Fibroblast of the aortic adventitia (primary cell): ENCODE results near the gene RNF144A. TPM values are rescaled to one million over a fixed set of nuclear protein-coding genes. Genes with fewer than 3 reads are reported as not detected.
A peak's percentile ranks its signal among the peaks of the same experiment; 100 is the strongest.

Source experiments
- DNase-seq: peaks from one replicate; pipeline ENCODE4 v3.0.0-alpha.2; 2010; ENCODE audit warnings: low read depth
- H3K4me3 ChIP-seq: 2 replicates; pipeline ENCODE4 v1.5.1; 2011; ENCODE audit warnings: low read depth, mild to moderate bottlenecking, control low read depth, low read length, moderate library complexity
- CTCF ChIP-seq: IDR thresholded peaks from 2 replicates; pipeline ENCODE4 v1.5.1; 2011; ENCODE audit warnings: mild to moderate bottlenecking, low read length, control low read depth, inconsistent platforms; ENCODE audit not compliant: insufficient read depth
- total RNA-seq: library from RNA; depleted of rRNA; stranded (reverse); fragments of >200 nt; gene quantifications from 2 replicates; pipeline ENCODE4 v1.2.3, GENCODE V29; 2012; ENCODE audit warnings: low replicate concordance

RNF144A gene
- total RNA-seq, 1 donor: 10.8 TPM

DNA sequence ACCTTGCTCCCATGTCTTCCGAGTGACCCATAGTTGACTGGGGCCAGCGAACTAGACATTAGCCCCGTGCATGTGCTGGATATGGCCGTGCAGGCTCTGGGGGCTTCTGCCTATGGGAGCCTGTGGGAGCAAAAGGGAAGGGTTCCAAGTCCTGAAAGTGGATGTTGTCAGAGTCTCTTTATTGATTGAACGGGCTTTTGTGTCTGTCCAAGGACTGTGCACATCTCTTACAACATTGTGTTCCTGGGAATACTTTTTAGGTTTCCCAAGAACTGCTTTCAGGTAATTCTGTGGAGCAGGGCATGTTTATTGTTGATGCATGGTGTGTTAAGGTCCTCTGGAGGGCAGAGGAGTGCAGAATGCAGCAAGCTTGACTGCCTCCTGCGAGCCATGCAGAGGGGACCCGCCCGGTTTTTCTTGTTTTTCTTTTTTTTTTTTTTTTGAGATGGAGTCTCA, 5.0 kb downstream of the RNF144A start:
- H3K4me3 ChIP-seq: no peak overlapping the region
- no peak for TF ChIP-seq CTCF
- DNase-seq: no peak

DNA sequence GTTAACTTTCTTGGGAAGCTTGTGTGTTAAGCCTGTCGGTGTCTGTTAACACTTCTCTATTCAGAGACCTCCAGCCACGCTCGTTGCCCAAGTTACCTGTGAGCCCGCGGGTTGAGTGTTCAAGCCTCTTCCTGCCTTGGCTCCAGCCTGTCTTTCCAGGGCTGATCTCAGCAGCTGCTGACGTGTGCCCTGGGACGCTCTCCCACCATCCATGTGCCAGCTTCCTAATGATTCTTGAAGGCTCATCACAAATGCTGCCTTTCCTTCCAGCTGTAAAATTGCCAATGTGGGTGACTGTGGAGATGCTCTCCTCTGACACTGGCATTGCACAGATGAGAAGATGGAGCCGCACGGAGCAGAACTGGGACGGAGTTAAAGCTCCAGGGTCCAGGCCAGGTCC, 6.1 kb downstream of the RNF144A start:
- H3K4me3 ChIP-seq: no peak overlapping the region
- DNase-seq: no peak
- TF ChIP-seq CTCF: no peak

DNA sequence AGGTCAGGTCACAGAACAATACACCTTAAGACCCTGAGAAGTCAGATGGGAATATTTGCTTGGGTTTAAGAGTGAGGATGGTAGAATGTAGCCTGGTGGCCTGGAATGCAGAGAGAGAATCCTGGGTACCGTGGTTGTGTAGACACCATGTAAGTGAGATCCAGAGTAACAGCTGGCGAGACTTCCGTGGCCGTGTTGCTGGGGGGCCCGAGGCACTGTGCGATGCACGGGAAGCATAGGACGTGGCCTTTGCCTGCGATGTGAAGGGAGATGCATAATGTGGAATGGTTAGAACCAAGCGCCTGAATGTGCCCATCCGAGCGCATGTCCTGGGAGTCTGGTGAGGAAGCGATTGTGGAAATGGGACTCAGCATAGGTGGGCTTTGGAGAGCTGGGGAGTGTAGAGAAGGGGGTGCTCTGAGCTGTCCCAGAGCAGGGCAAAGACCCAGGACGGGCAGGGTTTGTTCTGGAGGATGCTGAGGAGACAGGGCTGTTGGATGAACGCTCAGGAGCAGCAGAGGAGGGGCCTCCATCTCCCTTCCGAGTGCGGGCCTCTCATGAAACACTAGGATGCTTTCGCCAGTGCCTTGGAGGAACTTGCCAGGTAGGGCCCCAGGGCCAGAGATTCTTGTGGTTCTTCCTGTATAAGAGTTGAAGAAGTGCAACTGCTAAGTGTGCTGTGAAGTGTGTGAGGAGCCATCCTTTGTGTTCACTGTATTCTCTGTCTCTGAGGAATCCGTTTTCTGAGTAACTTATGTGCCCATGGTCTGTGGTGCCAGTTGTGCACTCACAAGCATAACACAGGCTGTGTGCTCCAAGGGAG, 7.1 kb downstream of the RNF144A start:
- no peak for DNase-seq
- TF ChIP-seq CTCF: no peak
- no peak overlapping the region for H3K4me3 ChIP-seq

DNA sequence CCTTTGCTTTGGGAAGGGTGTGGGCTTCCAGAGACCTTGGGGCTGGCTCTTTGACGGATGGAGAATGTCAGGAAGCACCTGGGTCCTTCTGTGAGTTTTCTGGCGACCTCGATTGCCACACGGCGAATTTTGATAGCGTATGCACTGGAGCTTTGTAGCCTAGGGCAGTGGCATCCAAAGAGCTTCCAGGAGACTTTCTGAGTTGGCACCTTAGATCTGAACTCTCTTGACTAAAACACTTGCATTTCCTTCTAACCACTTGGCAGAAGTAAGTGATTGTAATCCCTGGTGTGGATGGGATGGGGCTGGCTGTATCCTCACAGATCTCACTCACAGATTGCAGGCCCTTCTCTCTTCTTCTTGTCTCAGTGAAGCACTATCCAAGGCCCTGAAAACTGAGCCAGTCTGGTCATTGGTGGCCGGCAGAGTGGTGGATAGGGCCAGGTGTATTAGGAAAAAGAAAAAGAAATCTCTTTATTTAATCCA, 7.8 kb downstream of the RNF144A start:
- no peak overlapping the region for H3K4me3 ChIP-seq
- no peak for TF ChIP-seq CTCF
- DNase-seq: no peak

DNA sequence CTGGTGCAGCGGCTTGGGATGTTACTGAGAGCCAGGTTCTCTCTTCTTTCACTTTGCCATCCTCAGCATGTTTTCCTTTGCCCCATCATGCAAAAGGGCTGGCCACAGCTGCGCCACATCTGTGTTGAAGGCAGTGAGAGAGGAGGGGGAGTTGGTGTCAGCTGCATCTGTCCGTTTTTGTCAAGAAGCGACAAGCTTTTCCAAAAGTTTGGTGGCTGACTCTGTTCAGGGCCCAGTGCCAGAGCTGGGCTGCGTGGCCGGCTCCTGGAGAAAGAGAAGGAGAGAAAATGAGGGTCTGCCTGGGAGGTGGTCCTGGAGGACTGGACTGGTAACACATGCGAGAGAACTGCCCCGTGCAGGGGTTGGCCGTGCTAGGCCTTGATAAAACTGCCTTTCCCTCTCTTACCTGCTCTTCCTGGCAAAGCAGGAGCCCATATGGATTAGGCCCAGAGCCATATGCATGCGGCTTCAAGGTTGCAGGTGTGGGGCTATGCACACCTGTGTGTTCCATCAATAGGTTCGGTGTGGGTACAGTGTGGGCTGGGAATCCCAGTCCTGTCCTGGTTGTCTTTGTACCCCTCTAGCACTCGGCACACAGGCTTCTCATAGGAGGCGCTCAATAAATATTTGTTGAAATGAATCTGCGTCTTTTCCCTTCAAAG, 9.0 kb downstream of the RNF144A start:
- TF ChIP-seq CTCF: no peak
- DNase-seq: no peak
- H3K4me3 ChIP-seq: no peak overlapping the region

GRCh38 chr2:6927186-6927585, 10.0 kb downstream of the RNF144A start:
- no peak overlapping the region for H3K4me3 ChIP-seq
- DNase-seq: peak; percentile 11
- TF ChIP-seq CTCF: no peak
